ENCODE results near the gene SUCO. TPM values are rescaled to one million over a fixed set of nuclear protein-coding genes. Genes with fewer than 3 reads are reported as not detected.
"Not testable (repeated sequence)": the region's sequence is repeated elsewhere in the genome, so short reads cannot be mapped to it uniquely, and the experiment has no call there.

SUCO gene
- total RNA-seq, 2 experiments from 2014 or later, result 22.9 to 42.3 TPM

DNA sequence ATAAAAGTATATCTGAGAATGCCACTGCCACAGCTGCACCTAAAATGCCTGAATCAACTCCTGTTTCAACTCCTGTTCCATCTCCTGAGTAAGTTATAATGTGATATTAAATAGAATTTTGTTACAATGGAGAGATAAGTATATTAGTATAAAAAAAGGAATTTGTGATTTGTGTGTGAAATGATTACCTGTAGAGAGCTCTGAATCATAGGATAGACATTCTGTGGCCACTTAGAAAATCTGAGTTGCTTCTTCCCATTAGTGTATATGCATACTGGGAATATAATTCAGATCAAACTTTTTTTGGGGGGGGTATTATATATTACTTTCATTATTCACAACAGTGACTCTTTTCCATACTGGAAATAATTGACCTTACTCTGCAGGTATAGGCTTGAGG, 52.9 kb downstream of the SUCO start:
- H3K79me2 ChIP-seq (ENCODE audit: insufficient read depth, low read depth, low read length), result no peaks in the 10 kb centered on the region
- TF ChIP-seq, protein P1, sequence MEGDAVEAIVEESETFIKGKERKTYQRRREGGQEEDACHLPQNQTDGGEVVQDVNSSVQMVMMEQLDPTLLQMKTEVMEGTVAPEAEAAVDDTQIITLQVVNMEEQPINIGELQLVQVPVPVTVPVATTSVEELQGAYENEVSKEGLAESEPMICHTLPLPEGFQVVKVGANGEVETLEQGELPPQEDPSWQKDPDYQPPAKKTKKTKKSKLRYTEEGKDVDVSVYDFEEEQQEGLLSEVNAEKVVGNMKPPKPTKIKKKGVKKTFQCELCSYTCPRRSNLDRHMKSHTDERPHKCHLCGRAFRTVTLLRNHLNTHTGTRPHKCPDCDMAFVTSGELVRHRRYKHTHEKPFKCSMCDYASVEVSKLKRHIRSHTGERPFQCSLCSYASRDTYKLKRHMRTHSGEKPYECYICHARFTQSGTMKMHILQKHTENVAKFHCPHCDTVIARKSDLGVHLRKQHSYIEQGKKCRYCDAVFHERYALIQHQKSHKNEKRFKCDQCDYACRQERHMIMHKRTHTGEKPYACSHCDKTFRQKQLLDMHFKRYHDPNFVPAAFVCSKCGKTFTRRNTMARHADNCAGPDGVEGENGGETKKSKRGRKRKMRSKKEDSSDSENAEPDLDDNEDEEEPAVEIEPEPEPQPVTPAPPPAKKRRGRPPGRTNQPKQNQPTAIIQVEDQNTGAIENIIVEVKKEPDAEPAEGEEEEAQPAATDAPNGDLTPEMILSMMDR (conservative IDR thresholded peaks at IDR 0.05; ENCODE audit: low read length), result no peak
- no peak for TF ChIP-seq EZH2phosphoT487 (IDR thresholded peaks at IDR 0.05; ENCODE audit: borderline replicate concordance, low read depth, low read length)
- no peaks in the 10 kb centered on the region for H4K20me1 ChIP-seq (ENCODE audit: insufficient read depth, low read length)
- H3K9me3 ChIP-seq (ENCODE audit: low read length), result no peaks in the 10 kb centered on the region
- H2AFZ ChIP-seq (ENCODE audit: low read length), result no peak overlapping the region
- H3K4me2 ChIP-seq (ENCODE audit: low read length), result no peak overlapping the region
- H3K4me1 ChIP-seq (ENCODE audit: insufficient read depth, low read length, poor library complexity, severe bottlenecking), result no peaks in the 10 kb centered on the region
- CTCF ChIA-PET (ENCODE audit: unreplicated experiment), result no interaction called here
- no peaks in the 10 kb centered on the region for H3K9me2 ChIP-seq (ENCODE audit: insufficient read depth, low read length)
- intact Hi-C loops (cut with micrococcal nuclease; ENCODE audit: unreplicated experiment), result no loop called here
- no peak overlapping the region for H3K27ac ChIP-seq (ENCODE audit: low read depth, low read length, poor library complexity, severe bottlenecking)
- no peak overlapping the region for H3K4me3 ChIP-seq (ENCODE audit: low read depth, low read length, poor library complexity, severe bottlenecking)
- POLR2A ChIA-PET, result interaction anchor here (0.6 to 1.2 kb wide), 4 partner anchors 15 to 1241 kb away, joined by 3 to 4 read pairs (median 3); no protein-coding TSS in a partner anchor
- no peak for DNase-seq (ENCODE audit: low spot score)
- peaks cover 79% of the 10 kb centered on the region for H3K36me3 ChIP-seq (ENCODE audit: insufficient read depth, low read length)
- no TSS peak for BruUV-seq (replicated peaks)

DNA sequence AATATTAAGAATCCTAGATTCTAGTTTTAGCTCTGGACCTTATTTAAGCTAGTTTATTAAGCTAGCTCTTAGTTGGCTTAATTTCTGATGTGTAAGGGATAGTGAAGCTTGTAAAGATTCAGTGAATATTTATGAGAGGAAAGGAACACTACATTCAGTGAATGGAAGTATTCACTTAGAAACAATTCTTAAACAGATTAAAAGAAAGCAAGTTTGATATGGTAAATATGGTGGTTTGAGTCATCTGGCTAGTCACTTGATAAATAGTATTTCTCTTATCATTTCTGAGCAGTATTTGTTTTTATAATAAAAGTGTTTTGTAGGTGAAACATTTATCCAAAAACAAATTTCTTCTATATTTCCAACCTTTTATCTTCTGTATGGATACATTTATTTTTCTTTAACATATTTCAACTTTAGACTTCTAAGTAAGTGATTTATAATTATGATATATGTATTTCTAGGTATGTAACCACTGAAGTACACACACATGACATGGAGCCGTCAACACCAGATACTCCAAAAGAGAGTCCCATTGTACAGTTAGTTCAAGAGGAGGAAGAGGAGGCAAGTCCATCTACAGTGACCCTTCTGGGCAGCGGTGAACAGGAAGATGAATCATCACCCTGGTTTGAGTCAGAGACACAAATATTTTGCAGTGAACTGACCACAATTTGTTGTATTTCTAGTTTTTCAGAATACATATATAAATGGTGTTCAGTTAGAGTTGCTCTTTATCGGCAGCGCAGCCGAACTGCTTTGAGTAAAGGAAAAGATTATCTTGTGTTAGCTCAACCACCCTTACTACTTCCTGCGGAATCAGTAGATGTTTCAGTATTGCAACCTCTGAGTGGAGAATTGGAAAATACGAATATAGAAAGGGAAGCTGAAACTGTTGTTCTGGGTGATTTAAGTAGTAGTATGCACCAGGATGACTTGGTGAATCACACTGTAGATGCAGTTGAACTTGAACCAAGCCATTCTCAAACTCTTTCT, 55.6 kb downstream of the SUCO start:
- no peak for DNase-seq (ENCODE audit: low spot score)
- no peaks in the 10 kb centered on the region for H3K4me1 ChIP-seq (ENCODE audit: insufficient read depth, low read length, poor library complexity, severe bottlenecking)
- no peaks in the 10 kb centered on the region for H3K9me3 ChIP-seq (ENCODE audit: low read length)
- H3K4me3 ChIP-seq (ENCODE audit: low read depth, low read length, poor library complexity, severe bottlenecking), result no peak overlapping the region
- no peaks in the 10 kb centered on the region for H3K9me2 ChIP-seq (ENCODE audit: insufficient read depth, low read length)
- ChIA-PET POLR2A (interaction anchor here (0.5 to 1.4 kb wide), 6 partner anchors 10 to 779 kb away, joined by 3 to 6 read pairs (median 4); no protein-coding TSS in a partner anchor), CTCF (ENCODE audit: unreplicated experiment) (no interaction called here)
- H3K4me2 ChIP-seq (ENCODE audit: low read length), result no peak overlapping the region
- H3K79me2 ChIP-seq (ENCODE audit: insufficient read depth, low read depth, low read length), result no peaks in the 10 kb centered on the region
- no peak overlapping the region for H3K27ac ChIP-seq (ENCODE audit: low read depth, low read length, poor library complexity, severe bottlenecking)
- intact Hi-C loops (cut with micrococcal nuclease; ENCODE audit: unreplicated experiment), result no loop called here
- peaks cover 61% of the 10 kb centered on the region for H3K36me3 ChIP-seq (ENCODE audit: insufficient read depth, low read length)
- TF ChIP-seq EZH2phosphoT487 (IDR thresholded peaks at IDR 0.05; ENCODE audit: borderline replicate concordance, low read depth, low read length), result no peak
- TF ChIP-seq, protein P1 (conservative IDR thresholded peaks at IDR 0.05; ENCODE audit: low read length), result no peak
- BruUV-seq (replicated peaks), result no TSS peak
- H4K20me1 ChIP-seq (ENCODE audit: insufficient read depth, low read length), result no peaks in the 10 kb centered on the region
- H2AFZ ChIP-seq (ENCODE audit: low read length), result no peak overlapping the region

DNA sequence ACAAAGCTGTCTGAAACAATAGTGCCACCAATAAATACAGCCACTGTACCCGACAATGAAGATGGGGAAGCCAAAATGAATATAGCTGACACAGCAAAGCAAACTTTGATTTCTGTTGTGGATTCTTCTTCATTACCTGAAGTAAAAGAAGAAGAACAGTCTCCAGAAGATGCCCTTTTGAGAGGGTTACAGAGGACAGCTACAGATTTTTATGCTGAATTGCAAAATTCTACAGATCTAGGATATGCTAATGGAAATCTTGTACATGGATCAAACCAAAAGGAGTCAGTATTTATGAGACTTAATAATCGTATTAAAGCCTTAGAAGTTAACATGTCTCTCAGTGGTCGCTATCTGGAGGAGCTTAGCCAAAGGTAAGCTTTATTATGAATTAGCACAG, 56.6 kb downstream of the SUCO start:
- POLR2A ChIA-PET, result interaction anchor here (0.7 to 1.4 kb wide), 3 partner anchors 9 to 115 kb away, joined by 3 to 4 read pairs (median 4); no protein-coding TSS in a partner anchor

DNA sequence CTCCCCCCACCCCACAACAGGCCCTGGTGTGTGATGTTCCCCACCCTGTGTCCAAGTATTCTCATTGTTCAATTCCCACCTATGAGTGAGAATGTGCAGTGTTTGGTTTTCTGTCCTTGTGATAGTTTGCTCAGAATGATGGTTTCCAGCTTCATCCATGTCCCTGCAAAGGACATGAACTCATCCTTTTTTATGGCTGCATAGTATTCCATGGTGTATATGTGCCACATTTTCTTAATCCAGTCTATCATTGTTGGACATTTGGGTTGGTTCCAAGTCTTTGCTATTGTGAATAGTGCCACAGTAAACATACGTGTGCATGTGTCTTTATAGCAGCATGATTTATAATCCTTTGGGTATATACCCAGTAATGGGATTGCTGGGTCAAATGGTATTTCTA, 58.5 kb downstream of the SUCO start:
- CTCF ChIA-PET (ENCODE audit: unreplicated experiment); DNase-seq (ENCODE audit: low spot score); BruUV-seq (replicated peaks): not testable (repeated sequence)

More for the DNA sequence above, 56.6 kb downstream of the SUCO start:
- H3K4me3 ChIP-seq (ENCODE audit: low read depth, low read length, poor library complexity, severe bottlenecking), result no peak overlapping the region
- CTCF ChIA-PET (ENCODE audit: unreplicated experiment), result no interaction called here
- peaks cover 57% of the 10 kb centered on the region for H3K36me3 ChIP-seq (ENCODE audit: insufficient read depth, low read length)
- H3K27ac ChIP-seq (ENCODE audit: low read depth, low read length, poor library complexity, severe bottlenecking), result no peak overlapping the region
- no peaks in the 10 kb centered on the region for H3K9me2 ChIP-seq (ENCODE audit: insufficient read depth, low read length)
- no peak overlapping the region for H3K4me2 ChIP-seq (ENCODE audit: low read length)
- H3K4me1 ChIP-seq (ENCODE audit: insufficient read depth, low read length, poor library complexity, severe bottlenecking), result no peaks in the 10 kb centered on the region
- H2AFZ ChIP-seq (ENCODE audit: low read length), result no peak overlapping the region
- intact Hi-C loops (cut with micrococcal nuclease; ENCODE audit: unreplicated experiment), result no loop called here
- no peak for TF ChIP-seq EZH2phosphoT487 (IDR thresholded peaks at IDR 0.05; ENCODE audit: borderline replicate concordance, low read depth, low read length)
- TF ChIP-seq, protein P1 (conservative IDR thresholded peaks at IDR 0.05; ENCODE audit: low read length), result no peak
- BruUV-seq (replicated peaks), result no TSS peak
- DNase-seq (ENCODE audit: low spot score), result no peak
- H4K20me1 ChIP-seq (ENCODE audit: insufficient read depth, low read length), result no peaks in the 10 kb centered on the region
- H3K79me2 ChIP-seq (ENCODE audit: insufficient read depth, low read depth, low read length), result no peaks in the 10 kb centered on the region
- no peaks in the 10 kb centered on the region for H3K9me3 ChIP-seq (ENCODE audit: low read length)

More for the DNA sequence above, 58.5 kb downstream of the SUCO start:
- H3K4me2 ChIP-seq (ENCODE audit: low read length); H3K9me2 ChIP-seq (ENCODE audit: insufficient read depth, low read length); H2AFZ ChIP-seq (ENCODE audit: low read length); H3K27ac ChIP-seq (ENCODE audit: low read depth, low read length, poor library complexity, severe bottlenecking); H3K4me1 ChIP-seq (ENCODE audit: insufficient read depth, low read length, poor library complexity, severe bottlenecking); POLR2A ChIA-PET; H3K79me2 ChIP-seq (ENCODE audit: insufficient read depth, low read depth, low read length); H4K20me1 ChIP-seq (ENCODE audit: insufficient read depth, low read length); H3K4me3 ChIP-seq (ENCODE audit: low read depth, low read length, poor library complexity, severe bottlenecking); H3K9me3 ChIP-seq (ENCODE audit: low read length); intact Hi-C loops (cut with micrococcal nuclease; ENCODE audit: unreplicated experiment): not testable (repeated sequence)
- peaks cover 56% of the 10 kb centered on the region for H3K36me3 ChIP-seq (ENCODE audit: insufficient read depth, low read length)

Data from OCI-LY7 (cell line).